HL-60/S4 treated with phorbol 12-myristate 13-acetate at 8.2 ng/mL for 4 days and 3 days (cell line): Measurements from ENCODE around the gene CHD6.

Source experiments
- in situ Hi-C: fragments of 300-500 bp; cut with MboI; formaldehyde crosslinking; loops from 2 replicates; pipeline ENCODE4 v1.15.0; 2022; ENCODE audit warnings: low sequenced_read_pairs

The CHD6 gene

GRCh38 chr20:41427833-41428232, 190.3 kb downstream of the CHD6 start:
- in situ Hi-C loops, result no loop called here

- in situ Hi-C loops, result no loop called here
These were observed 191.2 kb downstream of the CHD6 start for GRCh38 chr20:41426976-41427375.

DNA sequence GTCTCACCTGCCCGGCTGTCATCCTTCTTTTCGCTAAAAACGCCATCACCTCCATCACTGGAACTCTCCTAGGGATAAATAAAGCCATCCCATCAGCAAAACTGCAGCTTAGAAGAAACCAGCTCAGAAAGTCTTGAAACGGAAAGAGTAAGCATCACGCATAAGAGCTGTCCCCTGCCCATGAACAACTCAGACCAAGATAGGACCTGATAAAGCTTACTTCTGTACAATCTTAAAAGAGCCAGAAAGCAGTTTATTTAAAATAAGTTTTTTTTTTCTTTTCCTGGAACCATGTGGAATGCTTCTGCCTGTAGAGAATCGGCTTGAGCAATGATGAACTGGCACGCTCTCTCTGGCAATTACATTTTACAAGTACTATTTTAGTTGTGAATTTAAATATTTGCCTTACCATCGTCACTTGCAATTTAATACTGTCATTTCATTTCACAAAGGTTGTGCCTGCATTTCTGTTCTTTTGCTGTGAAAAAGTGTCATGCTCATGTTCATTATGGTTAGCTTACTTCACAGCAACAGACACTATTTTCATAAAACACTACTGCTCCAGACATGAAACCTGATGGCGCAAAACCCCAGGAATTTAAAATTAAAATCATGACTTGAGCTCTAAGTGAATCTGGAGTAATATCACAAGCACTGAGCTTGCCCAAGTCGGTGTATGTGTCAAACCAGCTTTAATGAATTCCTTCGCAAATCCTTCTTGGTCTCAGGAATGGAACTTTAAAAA, 191.9 kb downstream of the CHD6 start:
- in situ Hi-C loops, result no loop called here

DNA sequence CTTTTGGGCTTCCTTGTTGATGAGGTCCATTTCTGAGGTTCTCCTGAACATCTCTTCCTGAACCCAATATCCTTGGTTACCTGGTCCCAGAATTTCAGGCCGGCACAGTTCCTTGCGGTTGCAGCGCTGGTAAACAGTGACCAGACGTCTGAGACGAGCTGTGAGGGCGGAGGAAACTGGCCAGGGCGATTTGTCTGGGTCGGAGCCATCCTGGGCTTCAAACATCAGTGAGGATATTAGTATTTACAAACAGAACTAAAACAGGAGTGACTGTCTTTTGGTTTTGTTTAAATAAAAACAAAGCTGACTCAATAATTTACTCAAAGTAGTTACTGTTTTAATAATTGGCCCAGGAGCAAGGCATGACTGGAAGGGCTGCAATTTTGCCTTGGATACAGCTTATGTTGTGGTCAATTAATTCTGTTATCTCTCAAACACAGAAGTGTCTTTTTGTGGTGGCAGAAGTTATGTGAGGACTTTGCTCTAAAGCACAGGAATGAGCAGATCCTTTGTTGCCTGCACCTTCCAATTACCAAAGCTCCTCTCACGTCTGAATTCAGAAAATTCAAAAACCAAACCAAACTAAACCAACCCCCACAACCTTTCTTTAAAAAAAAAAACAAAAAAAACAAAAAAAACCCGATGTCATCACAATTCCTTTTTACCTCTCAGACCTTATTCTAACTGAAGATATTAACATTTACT, 192.8 kb downstream of the CHD6 start:
- in situ Hi-C loops, result no loop called here

- in situ Hi-C loops, result no loop called here
These were observed 193.6 kb downstream of the CHD6 start for GRCh38 chr20:41424546-41424945.

DNA sequence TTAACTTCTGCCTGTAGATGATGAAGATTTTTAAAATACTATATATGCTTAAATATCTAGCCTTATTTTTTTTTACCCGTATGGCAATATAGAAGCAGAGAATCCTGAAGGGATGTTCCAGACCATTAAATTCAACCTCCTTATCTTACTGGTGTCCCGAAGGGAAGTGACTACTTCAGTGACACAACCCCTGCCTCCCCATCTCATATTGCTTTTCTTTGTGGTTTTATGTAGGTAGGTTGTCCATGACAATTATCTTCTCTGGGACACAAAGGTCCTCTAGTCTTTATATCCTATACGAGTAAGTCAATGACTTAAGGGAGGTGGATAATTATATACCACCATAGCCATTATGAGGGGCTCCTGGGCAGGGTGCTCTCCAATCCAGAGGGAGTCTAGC, 194.2 kb downstream of the CHD6 start:
- in situ Hi-C loops, result no loop called here

- in situ Hi-C loops, result no loop called here
These were observed 195.2 kb downstream of the CHD6 start for GRCh38 chr20:41422953-41423352.

DNA sequence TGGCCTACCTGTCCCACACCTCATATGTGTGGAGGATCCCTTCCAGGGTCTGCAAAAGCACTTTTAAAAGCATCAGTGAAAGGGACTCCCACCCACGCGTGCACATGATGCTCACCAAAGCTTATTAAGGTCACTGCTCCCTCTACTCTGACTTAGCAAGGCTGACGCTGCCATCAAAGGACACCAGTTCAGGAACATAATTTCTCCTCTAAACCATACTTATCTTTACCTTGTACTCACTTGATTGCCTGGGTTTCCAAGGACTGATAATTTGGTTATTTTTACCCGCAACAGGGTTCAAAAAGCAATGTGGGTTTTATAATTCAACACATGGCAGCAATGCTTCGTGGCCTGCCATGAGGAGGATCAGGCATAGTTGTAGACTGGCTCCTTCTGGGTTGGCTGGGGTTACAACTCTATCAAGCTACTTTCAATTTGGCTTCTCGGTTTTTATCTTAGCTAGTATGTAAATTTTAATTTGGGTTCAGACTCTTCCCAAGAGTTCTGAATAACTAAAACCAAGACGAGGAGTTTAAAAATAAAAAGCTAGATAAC, 199.4 kb downstream of the CHD6 start:
- in situ Hi-C loops, result no loop called here

GRCh38 chr20:41418031-41418430, 200.1 kb downstream of the CHD6 start:
- in situ Hi-C loops, result no loop called here

DNA sequence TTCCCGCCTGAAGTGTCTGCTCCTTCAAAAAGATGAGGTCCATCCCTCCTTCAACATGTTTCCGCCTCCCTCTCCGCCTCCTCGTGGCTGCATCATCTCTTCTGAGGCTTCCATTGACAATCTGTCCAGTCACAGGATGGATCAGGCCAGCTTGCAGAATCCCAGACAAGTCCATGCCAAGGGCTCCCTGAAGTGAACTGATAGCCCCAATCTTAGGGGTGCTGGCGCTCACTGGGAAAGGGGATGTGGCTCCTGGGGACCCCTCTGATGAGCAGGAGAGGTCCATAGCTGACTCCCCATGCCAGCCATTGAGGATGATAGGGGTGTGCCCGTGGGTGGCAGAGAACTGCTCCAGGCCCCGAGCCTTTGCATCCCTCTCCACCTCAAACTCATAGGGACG, 203.0 kb downstream of the CHD6 start:
- in situ Hi-C loops, result no loop called here

- in situ Hi-C loops, result no loop called here
These were observed 205.0 kb downstream of the CHD6 start for GRCh38 chr20:41413169-41413568.

DNA sequence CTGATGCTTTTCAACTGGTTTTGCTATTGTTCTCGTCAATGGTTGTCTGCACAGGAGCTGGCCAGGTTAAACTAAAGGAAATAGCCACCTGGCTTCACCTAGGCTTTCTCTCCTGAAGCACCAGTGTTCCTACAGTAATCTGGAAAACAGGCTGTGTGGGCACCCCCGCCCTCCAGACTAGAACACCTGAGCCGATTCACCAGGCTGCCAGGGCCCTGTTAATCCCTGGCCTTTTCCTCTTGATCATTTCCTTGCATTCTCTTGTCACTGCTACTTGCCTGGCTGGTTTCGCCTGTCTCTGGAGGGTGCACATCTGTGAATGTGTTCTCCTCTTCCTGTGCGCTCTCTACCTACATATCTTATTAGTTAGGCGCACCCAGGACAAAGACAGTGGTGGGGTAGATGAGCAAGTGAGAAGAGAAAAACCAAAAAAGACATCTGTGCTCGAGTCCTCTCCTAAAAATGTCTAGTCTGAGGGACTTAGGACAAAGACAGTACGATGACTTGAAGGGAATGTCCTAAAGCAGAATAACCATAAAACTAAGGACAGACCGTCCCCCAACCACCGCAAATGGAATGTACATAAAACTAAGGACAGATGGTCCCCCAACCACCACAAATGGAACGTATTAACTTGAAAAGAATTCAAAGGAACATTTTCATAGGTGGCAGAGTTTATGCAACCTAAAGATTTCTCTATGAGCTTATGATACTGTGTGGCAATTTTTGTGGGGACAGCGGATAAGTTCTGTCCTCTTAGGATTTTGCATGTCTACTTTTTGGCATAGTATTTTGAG, 205.7 kb downstream of the CHD6 start:
- in situ Hi-C loops, result no loop called here

- in situ Hi-C loops, result no loop called here
These were observed 206.8 kb downstream of the CHD6 start for GRCh38 chr20:41411391-41411847.

- in situ Hi-C loops, result no loop called here
These were observed 209.2 kb downstream of the CHD6 start for GRCh38 chr20:41408986-41409385.

GRCh38 chr20:41408156-41408794, 209.9 kb downstream of the CHD6 start:
- in situ Hi-C loops, result no loop called here

- in situ Hi-C loops, result no loop called here
These were observed 210.6 kb downstream of the CHD6 start for GRCh38 chr20:41407607-41408006.

DNA sequence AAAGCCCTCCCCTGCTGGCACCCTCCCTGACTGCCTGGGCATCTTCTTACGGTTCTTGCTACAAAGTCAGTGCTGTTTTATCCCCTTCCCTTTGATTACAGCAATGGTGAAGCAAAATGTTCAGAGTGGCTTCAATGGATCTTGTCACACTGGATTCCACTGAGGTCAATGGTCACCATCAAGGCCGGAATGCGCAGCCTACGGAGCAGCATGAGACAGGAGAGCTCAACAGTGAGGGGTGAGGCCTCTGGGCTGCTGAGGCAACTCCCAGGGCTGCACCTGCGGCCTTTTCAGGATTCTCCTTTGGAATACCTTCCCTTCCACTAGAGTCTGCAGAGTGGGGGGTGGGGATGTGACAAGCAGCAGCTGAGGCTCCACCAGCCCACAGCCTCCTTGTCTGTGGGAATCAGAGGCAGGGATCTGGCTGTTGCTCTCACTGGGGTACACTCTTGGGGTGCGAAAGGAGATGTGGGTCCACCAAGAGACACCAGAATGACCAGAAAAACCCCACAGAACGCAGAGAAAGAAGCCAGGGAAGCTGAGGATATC, 211.2 kb downstream of the CHD6 start:
- in situ Hi-C loops, result no loop called here

- in situ Hi-C loops, result no loop called here
These were observed 211.8 kb downstream of the CHD6 start for GRCh38 chr20:41406353-41406752.

GRCh38 chr20:41405436-41405835, 212.7 kb downstream of the CHD6 start:
- in situ Hi-C loops, result no loop called here

- in situ Hi-C loops, result no loop called here
These were observed 214.6 kb downstream of the CHD6 start for GRCh38 chr20:41403604-41404003.

DNA sequence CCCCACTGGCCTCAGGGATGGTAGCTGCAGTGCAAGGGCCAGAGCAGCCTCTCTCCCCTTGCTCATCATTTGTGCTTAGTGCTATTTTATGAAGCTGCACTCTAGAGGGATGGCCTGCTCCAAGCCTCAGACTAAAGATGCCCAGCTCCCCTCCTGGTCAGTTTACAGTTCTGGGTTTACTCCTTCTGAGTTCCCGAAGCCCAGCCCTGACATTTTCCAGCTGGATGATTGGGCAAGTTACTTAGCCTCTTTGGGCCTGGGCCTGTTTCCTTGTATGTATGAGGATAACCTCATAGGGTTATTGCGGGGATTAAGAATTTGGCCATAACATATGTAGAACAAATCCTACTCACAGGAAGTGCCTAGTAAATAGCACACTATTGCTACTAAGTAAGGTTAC, 219.8 kb downstream of the CHD6 start:
- in situ Hi-C loops, result no loop called here
